Measurements from ENCODE around the gene RPS15A.
A peak's percentile ranks its signal among the peaks of the same experiment; 100 is the strongest.

The RPS15A gene

GRCh38 chr16:18789850-18790706, at the start of gene RPS15A:
RPS15A (minus strand) TSS chr16:18790334; CDS start chr16:18789113, 1,221 bp downstream.
- peak; percentile 91 for DNase-seq

GRCh38 chr16:18839555-18839954, 49.4 kb upstream of the RPS15A start:
- no peak for DNase-seq

GRCh38 chr16:18836702-18837101, 46.6 kb upstream of the RPS15A start:
- DNase-seq: no peak

- DNase-seq: no peak
These were observed 44.7 kb upstream of the RPS15A start for GRCh38 chr16:18834864-18835263.

GRCh38 chr16:18833707-18834505, 43.8 kb upstream of the RPS15A start:
- DNase-seq: no peak

- DNase-seq: no peak
These were observed 42.5 kb upstream of the RPS15A start for GRCh38 chr16:18832613-18833012.

- no peak for DNase-seq
These were observed 41.9 kb upstream of the RPS15A start for GRCh38 chr16:18832006-18832405.

- DNase-seq: no peak
These were observed 39.1 kb upstream of the RPS15A start for GRCh38 chr16:18829251-18829650.

- DNase-seq: no peak
These were observed 37.8 kb upstream of the RPS15A start for GRCh38 chr16:18827890-18828289.

- no peak for DNase-seq
These were observed 26.2 kb upstream of the RPS15A start for GRCh38 chr16:18816286-18816685.

GRCh38 chr16:18811925-18812324, 21.8 kb upstream of the RPS15A start:
- DNase-seq: no peak

- DNase-seq: no peak
These were observed 19.0 kb upstream of the RPS15A start for GRCh38 chr16:18809165-18809564.

- DNase-seq: no peak
These were observed 15.2 kb upstream of the RPS15A start for GRCh38 chr16:18805257-18805773.

GRCh38 chr16:18804540-18804939, 14.4 kb upstream of the RPS15A start:
- DNase-seq: no peak

- peak; percentile 52 for DNase-seq
These were observed 13.7 kb upstream of the RPS15A start for GRCh38 chr16:18803569-18804462.

- DNase-seq: no peak
These were observed 12.7 kb upstream of the RPS15A start for GRCh38 chr16:18802767-18803343.

GRCh38 chr16:18801145-18801972, 11.2 kb upstream of the RPS15A start, which contains the start of gene ARL6IP1:
ARL6IP1 (minus strand) TSS chr16:18801549; CDS start chr16:18801466, 83 bp downstream.
- DNase-seq: peak; percentile 98

- no peak for DNase-seq
These were observed 10.6 kb upstream of the RPS15A start for GRCh38 chr16:18800775-18801144.

- DNase-seq: no peak
These were observed 10.2 kb upstream of the RPS15A start for GRCh38 chr16:18800293-18800692.

- no peak for DNase-seq
These were observed 9.4 kb upstream of the RPS15A start for GRCh38 chr16:18799500-18799899.

GRCh38 chr16:18797746-18798145, 7.6 kb upstream of the RPS15A start:
- DNase-seq: no peak

Data from GF-D8 (cell line).